Neural progenitor cell (in vitro differentiated cells): ENCODE data around the gene CHD5.

Experiments
- CTCF ChIP-seq: fragments of 200-600 bp; sonication (generic); IDR thresholded peaks from 2 replicates; pipeline ENCODE4 v1.5.1; 2017; ENCODE audit warnings: antibody characterized with exemption, mild to moderate bottlenecking
- EZH2 ChIP-seq: fragments of 200-600 bp; sonication (generic); IDR thresholded peaks from 2 replicates; pipeline ENCODE4 v1.6.1; 2017; ENCODE audit warnings: antibody characterized with exemption, mild to moderate bottlenecking, moderate library complexity

GRCh38 chr1:6199298-6200187 lies 19.4 kb upstream of the CHD5 start, which contains the start of gene RPL22:
- TF ChIP-seq CTCF, result no peak
- TF ChIP-seq EZH2, result no peak
